ENCODE results near the gene STEAP2. TPM values are rescaled to one million over a fixed set of nuclear protein-coding genes. Genes with fewer than 3 reads are reported as not detected.

STEAP2 gene
- total RNA-seq, 1 donor from 2014 or later, result 2.3 TPM

DNA sequence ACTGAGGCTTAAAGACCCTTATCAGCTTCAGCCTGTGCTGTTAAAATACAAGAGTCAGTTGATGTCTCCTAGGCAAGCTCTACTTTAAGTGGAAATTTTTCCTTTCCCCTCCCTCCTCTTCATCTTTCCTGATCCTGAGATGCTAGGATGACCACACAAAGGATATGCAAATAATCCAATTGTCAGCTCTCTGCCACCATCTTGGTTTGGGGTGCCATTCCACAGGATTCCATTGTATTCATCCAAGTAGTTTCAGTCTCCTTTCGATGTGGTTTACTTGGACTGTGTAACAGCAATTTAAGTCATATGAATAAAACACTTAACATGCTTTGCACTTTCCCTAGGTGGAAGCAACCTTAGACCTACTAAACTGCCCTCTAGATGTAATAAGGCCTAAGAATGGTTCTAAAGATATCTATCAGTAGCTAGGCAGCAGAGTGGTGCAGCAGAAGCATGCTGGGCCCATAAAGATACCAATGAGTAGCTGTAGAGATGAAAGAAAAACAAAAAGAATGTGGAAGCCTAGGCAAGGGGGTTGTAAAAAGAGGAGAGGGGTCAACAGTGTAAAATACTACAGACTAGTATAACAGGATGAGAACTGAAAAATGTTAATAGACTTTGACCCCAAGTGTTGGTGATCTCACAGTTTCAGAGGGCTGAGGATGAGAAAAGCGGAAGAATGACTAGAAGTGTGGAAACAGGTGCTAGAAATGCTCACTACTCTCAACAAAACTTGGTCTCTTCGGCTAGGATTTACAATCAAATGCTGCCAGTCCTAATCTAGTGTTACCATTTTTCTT is 31.0 kb downstream of the STEAP2 start:
- H3K27me3 Mint-ChIP-seq (ENCODE audit: low read depth, unreplicated experiment), result peaks cover 7% of the 10 kb centered on the region
- Histone ChIP-seq H3K27ac (ENCODE audit: low read depth, low read length) (no peak overlapping the region), H3K9ac (ENCODE audit: low read length) (no peak overlapping the region), H3K4me2 (ENCODE audit: low read length) (no peak overlapping the region), H3K79me2 (ENCODE audit: insufficient read depth, low read length) (no peaks in the 10 kb centered on the region), H4K20me1 (ENCODE audit: insufficient read depth, low read length) (no peaks in the 10 kb centered on the region), H2AFZ (ENCODE audit: low read depth, low read length) (no peak overlapping the region), H3K36me3 (ENCODE audit: insufficient read depth, low read length) (no peaks in the 10 kb centered on the region), H3K4me3 (ENCODE audit: insufficient read depth, low read depth, low read length) (no peak overlapping the region), H3K9me3 (ENCODE audit: insufficient read depth, low read depth, low read length) (no peaks in the 10 kb centered on the region), H3K4me1 (ENCODE audit: insufficient read depth, low read length) (peaks cover 5% of the 10 kb centered on the region), H3K27me3 (ENCODE audit: insufficient read depth, low read length) (peaks cover 3% of the 10 kb centered on the region)
- DNase-seq (ENCODE audit: low read depth) (no peak), FAIRE-seq (no peak)
- H3K27ac Mint-ChIP-seq (ENCODE audit: unreplicated experiment), result no peak overlapping the region
- no peak overlapping the region for H3K4me3 Mint-ChIP-seq (ENCODE audit: unreplicated experiment)
- no peaks in the 10 kb centered on the region for H3K9me3 Mint-ChIP-seq (ENCODE audit: unreplicated experiment)
- TF ChIP-seq, protein P1, sequence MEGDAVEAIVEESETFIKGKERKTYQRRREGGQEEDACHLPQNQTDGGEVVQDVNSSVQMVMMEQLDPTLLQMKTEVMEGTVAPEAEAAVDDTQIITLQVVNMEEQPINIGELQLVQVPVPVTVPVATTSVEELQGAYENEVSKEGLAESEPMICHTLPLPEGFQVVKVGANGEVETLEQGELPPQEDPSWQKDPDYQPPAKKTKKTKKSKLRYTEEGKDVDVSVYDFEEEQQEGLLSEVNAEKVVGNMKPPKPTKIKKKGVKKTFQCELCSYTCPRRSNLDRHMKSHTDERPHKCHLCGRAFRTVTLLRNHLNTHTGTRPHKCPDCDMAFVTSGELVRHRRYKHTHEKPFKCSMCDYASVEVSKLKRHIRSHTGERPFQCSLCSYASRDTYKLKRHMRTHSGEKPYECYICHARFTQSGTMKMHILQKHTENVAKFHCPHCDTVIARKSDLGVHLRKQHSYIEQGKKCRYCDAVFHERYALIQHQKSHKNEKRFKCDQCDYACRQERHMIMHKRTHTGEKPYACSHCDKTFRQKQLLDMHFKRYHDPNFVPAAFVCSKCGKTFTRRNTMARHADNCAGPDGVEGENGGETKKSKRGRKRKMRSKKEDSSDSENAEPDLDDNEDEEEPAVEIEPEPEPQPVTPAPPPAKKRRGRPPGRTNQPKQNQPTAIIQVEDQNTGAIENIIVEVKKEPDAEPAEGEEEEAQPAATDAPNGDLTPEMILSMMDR (IDR thresholded peaks at IDR 0.05; ENCODE audit: insufficient read depth, low read depth, low read length), result no peak
- no peak for TF ChIP-seq EZH2 (IDR thresholded peaks at IDR 0.05; ENCODE audit: insufficient read depth, low read length)
- no peaks in the 10 kb centered on the region for H3K36me3 Mint-ChIP-seq (ENCODE audit: low read depth, unreplicated experiment)
- peaks cover 5% of the 10 kb centered on the region for H3K4me1 Mint-ChIP-seq (ENCODE audit: low read depth, unreplicated experiment)

DNA sequence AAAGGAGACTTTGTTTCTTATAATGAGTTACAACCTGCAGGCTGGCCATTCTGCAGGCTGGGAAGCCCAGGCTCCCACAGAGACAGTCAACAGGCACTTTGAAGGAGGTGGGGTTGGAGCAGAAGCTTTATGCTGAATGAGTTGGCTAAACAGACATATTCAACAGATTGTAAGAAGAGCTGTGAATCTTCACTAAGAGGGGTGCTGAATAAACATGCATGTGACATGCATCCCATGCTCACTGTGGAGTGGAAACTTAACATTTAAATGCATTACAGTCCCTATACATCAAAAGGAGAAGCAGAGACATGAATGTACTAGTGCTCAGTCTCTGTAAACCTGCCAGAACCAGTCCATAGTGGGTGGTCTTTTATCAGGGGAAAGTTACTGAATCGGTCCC is 32.0 kb downstream of the STEAP2 start:
- Histone ChIP-seq H3K4me1 (ENCODE audit: insufficient read depth, low read length) (peaks cover 5% of the 10 kb centered on the region), H3K4me3 (ENCODE audit: insufficient read depth, low read depth, low read length) (no peak overlapping the region), H3K27ac (ENCODE audit: low read depth, low read length) (no peak overlapping the region), H3K4me2 (ENCODE audit: low read length) (no peak overlapping the region), H3K36me3 (ENCODE audit: insufficient read depth, low read length) (no peaks in the 10 kb centered on the region), H3K27me3 (ENCODE audit: insufficient read depth, low read length) (peaks cover 3% of the 10 kb centered on the region), H4K20me1 (ENCODE audit: insufficient read depth, low read length) (no peaks in the 10 kb centered on the region), H2AFZ (ENCODE audit: low read depth, low read length) (no peak overlapping the region), H3K9ac (ENCODE audit: low read length) (no peak overlapping the region), H3K79me2 (ENCODE audit: insufficient read depth, low read length) (no peaks in the 10 kb centered on the region), H3K9me3 (ENCODE audit: insufficient read depth, low read depth, low read length) (no peaks in the 10 kb centered on the region)
- FAIRE-seq (no peak), DNase-seq (ENCODE audit: low read depth) (no peak)
- TF ChIP-seq EZH2 (IDR thresholded peaks at IDR 0.05; ENCODE audit: insufficient read depth, low read length), result no peak
- TF ChIP-seq, protein P1 (IDR thresholded peaks at IDR 0.05; ENCODE audit: insufficient read depth, low read depth, low read length), result no peak
- Mint-ChIP-seq H3K4me1 (ENCODE audit: low read depth, unreplicated experiment) (peaks cover 5% of the 10 kb centered on the region), H3K9me3 (ENCODE audit: unreplicated experiment) (no peaks in the 10 kb centered on the region), H3K36me3 (ENCODE audit: low read depth, unreplicated experiment) (no peaks in the 10 kb centered on the region), H3K27me3 (ENCODE audit: low read depth, unreplicated experiment) (peaks cover 7% of the 10 kb centered on the region), H3K4me3 (ENCODE audit: unreplicated experiment) (peak overlapping the region; percentile 41), H3K27ac (ENCODE audit: unreplicated experiment) (peak overlapping the region; percentile 41)

DNA sequence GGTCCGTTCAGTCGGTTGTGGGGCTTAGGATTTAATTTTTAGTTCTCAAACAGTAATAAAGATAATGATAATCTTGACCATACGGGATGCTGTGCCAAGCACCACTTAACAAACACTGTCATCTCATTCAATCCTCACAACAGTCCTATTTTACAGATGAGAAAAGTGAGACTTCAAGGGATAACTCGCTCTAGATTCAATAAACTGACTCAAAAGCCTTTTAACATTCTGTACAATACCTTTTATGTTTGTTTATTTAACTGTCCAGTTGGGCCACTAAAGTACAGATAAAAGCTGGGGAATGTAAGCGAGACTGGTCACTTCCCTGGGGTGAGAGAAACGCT is 33.0 kb downstream of the STEAP2 start:
- peak overlapping the region; percentile 87 for H3K4me3 Mint-ChIP-seq (ENCODE audit: unreplicated experiment)

More for the DNA sequence above, 33.0 kb downstream of the STEAP2 start:
- H3K27me3 ChIP-seq (ENCODE audit: insufficient read depth, low read length), result peaks cover 3% of the 10 kb centered on the region
- peak overlapping the region; percentile 80 for H3K9ac ChIP-seq (ENCODE audit: low read length)
- H4K20me1 ChIP-seq (ENCODE audit: insufficient read depth, low read length), result no peaks in the 10 kb centered on the region
- no peak for FAIRE-seq
- H3K36me3 Mint-ChIP-seq (ENCODE audit: low read depth, unreplicated experiment), result no peaks in the 10 kb centered on the region
- H3K27ac ChIP-seq (ENCODE audit: low read depth, low read length), result no peak overlapping the region
- peaks cover 5% of the 10 kb centered on the region for H3K4me1 ChIP-seq (ENCODE audit: insufficient read depth, low read length)
- no peaks in the 10 kb centered on the region for H3K9me3 Mint-ChIP-seq (ENCODE audit: unreplicated experiment)
- H3K4me3 ChIP-seq (ENCODE audit: insufficient read depth, low read depth, low read length), result peak overlapping the region; percentile 76
- peak overlapping the region; percentile 92 for H3K4me2 ChIP-seq (ENCODE audit: low read length)
- peaks cover 5% of the 10 kb centered on the region for H3K4me1 Mint-ChIP-seq (ENCODE audit: low read depth, unreplicated experiment)
- H2AFZ ChIP-seq (ENCODE audit: low read depth, low read length), result peak overlapping the region; percentile 94
- H3K27ac Mint-ChIP-seq (ENCODE audit: unreplicated experiment), result no peak overlapping the region
- H3K27me3 Mint-ChIP-seq (ENCODE audit: low read depth, unreplicated experiment), result peaks cover 7% of the 10 kb centered on the region
- H3K9me3 ChIP-seq (ENCODE audit: insufficient read depth, low read depth, low read length), result no peaks in the 10 kb centered on the region
- no peaks in the 10 kb centered on the region for H3K79me2 ChIP-seq (ENCODE audit: insufficient read depth, low read length)
- TF ChIP-seq, protein P1 (IDR thresholded peaks at IDR 0.05; ENCODE audit: insufficient read depth, low read depth, low read length), result no peak
- TF ChIP-seq EZH2 (IDR thresholded peaks at IDR 0.05; ENCODE audit: insufficient read depth, low read length), result no peak
- no peaks in the 10 kb centered on the region for H3K36me3 ChIP-seq (ENCODE audit: insufficient read depth, low read length)
- DNase-seq (ENCODE audit: low read depth), result no peak
